ENCODE measurements around the gene TWF1. TPM values are rescaled to one million over a fixed set of nuclear protein-coding genes. Genes with fewer than 3 reads are reported as not detected.

The TWF1 gene
- total and polyA plus RNA-seq, 7 experiments from 2014 or later: 14.2 to 51.2 (median 32.9) TPM

DNA sequence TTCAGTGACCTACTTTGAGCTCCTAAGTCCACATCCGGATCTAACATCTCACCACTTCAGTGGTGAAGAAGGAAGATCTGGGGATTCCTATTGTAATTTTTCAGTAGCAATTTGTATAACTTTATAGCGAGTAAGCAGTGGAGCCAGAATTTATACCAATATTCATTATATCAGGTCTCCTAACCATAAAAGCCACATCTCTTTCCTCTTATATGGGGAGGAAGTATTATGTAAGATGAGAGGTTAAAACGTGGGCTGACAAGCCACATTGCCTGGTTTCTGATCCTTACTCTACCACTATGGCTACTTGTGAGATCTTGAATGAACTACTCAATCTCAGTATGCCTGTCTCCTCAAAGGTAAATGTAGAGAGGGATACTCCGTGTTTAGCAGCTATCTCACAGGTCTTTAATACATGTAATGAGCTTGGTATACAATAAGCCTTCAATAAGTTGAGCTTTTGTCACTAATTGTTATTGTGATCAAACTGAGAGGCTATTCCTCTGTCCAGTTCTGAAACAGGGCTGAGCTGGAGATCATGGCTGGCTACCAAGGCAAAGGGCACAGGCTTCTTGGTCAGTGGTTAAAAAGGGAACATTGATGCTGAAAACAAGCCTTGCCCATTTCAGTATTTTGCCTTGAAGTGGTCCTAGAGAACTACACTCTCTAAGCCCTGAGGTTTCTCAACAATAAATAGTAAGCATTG lies 26.5 kb upstream of the TWF1 start:
- ATAC-seq: peak; percentile 29
- intact Hi-C loops (cut with micrococcal nuclease): loop anchor here (1.0 to 10.0 kb wide), 2 partner anchors 26 to 1892 kb away; partner anchors contain the start of genes ARID2 (in 1 of the 2) and TWF1 (in 1 of the 2)
- Histone ChIP-seq H3K27me3 (ENCODE audit: control insufficient read depth in 2 of 2, insufficient read depth in 2 of 2, low read length in 2 of 2) (no peaks in the 10 kb centered on the region), H3K4me1 (ENCODE audit: control insufficient read depth in 2 of 2, insufficient read depth in 2 of 2, low read length in 2 of 2) (peaks cover 21 to 27% of the 10 kb centered on the region in 2 donors), H3K27ac (ENCODE audit: low read depth, low read length) (no peak overlapping the region), H3K4me3 (ENCODE audit: low read length) (no peak overlapping the region), H3K36me3 (ENCODE audit: control insufficient read depth in 2 of 3, insufficient read depth in 3 of 3, low read length in 3 of 3) (no peaks in the 10 kb centered on the region), H3K9me3 (ENCODE audit: control insufficient read depth in 2 of 3, low read length in 3 of 3) (no peaks in the 10 kb centered on the region)
- Mint-ChIP-seq H3K4me1 (peaks cover 21 to 55% (median 45%) of the 10 kb centered on the region in 7 donors), H3K9me3 (no peaks in the 10 kb centered on the region), H3K27me3 (peaks cover 0 to 55% (median 0%) of the 10 kb centered on the region in 5 donors), H3K27ac (peak overlapping the region in 3 of 9 donors; percentile 12 to 28 (median 13)), H3K36me3 (peaks cover 0 to 2% (median 0%) of the 10 kb centered on the region in 5 donors), H3K4me3 (peak overlapping the region in 7 of 10 donors; percentile 37 to 57 (median 43))
- DNase-seq: peak in 5 of 9 donors; percentile 29 to 35 (median 33)
- ChIA-PET CTCF (interaction anchor here (0.7 kb wide), 1 partner anchor 55 kb away, joined by 3 read pairs; no protein-coding TSS in a partner anchor), POLR2A (interaction anchor here (0.7 to 13.7 kb wide), 5 partner anchors 16 to 75 kb away, joined by 3 to 134 read pairs (median 3); partner anchors contain the start of gene TWF1)

DNA sequence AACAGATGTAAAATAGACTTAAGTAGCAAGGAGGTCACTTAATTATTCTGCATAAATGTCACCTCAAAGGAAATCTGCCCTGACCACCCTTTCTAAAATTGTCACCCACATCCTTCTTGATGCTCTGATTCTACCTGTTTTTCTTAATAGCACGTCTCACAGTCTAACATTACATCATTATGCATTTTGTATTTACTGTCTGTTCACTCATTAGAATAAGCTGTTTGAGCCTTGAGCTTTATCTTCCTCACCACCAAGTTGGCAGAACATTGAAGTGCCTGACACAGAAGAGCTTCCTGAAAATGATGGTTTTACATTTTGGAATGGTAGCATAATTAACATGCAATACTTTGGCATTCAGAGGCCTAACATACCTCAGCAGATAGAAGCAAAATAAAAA lies 21.0 kb upstream of the TWF1 start:
- DNase-seq (no peak), ATAC-seq (no peak)
- no peaks in the 10 kb centered on the region for H3K27me3 ChIP-seq (ENCODE audit: control insufficient read depth in 2 of 2, insufficient read depth in 2 of 2, low read length in 2 of 2)
- ChIA-PET POLR2A (interaction anchor here (1.0 kb wide), 1 partner anchor 66 kb away, joined by 3 read pairs; no protein-coding TSS in a partner anchor), CTCF (interaction anchor here (0.9 kb wide), 1 partner anchor 12 kb away, joined by 3 read pairs; no protein-coding TSS in a partner anchor)
- Mint-ChIP-seq H3K9me3 (no peaks in the 10 kb centered on the region), H3K27ac (no peak overlapping the region), H3K27me3 (peaks cover 0 to 36% (median 0%) of the 10 kb centered on the region in 5 donors), H3K4me3 (no peak overlapping the region), H3K36me3 (no peaks in the 10 kb centered on the region), H3K4me1 (peaks cover 4 to 16% (median 12%) of the 10 kb centered on the region in 7 donors)
- H3K27ac ChIP-seq (ENCODE audit: low read depth, low read length): no peak overlapping the region
- no peak overlapping the region for H3K4me3 ChIP-seq (ENCODE audit: low read length)
- intact Hi-C loops (cut with micrococcal nuclease): no loop called here
- H3K36me3 ChIP-seq (ENCODE audit: control insufficient read depth in 2 of 3, insufficient read depth in 3 of 3, low read length in 3 of 3): no peaks in the 10 kb centered on the region
- no peaks in the 10 kb centered on the region for H3K9me3 ChIP-seq (ENCODE audit: control insufficient read depth in 2 of 3, low read length in 3 of 3)
- H3K4me1 ChIP-seq (ENCODE audit: control insufficient read depth in 2 of 2, insufficient read depth in 2 of 2, low read length in 2 of 2): peaks cover 3 to 6% of the 10 kb centered on the region in 2 donors

DNA sequence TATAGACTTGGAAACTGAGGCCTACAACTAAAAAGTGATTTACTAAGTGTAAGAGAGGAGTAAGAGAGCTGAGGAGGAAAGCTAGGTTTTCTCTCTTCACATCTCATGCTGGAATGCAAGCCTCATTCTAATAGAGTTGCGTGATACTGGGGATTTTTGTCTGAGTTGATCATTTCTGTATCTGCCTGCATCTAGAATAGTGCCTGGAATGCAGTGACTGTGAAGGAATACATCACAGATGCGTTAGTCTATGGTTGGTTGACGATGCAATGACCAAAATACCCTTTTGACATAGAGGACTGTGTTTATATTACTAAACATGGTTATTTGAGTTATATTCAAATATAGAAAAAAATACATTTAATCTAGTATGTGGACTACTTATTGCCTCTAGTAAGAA lies 20.6 kb upstream of the TWF1 start:
- Histone ChIP-seq H3K4me1 (ENCODE audit: control insufficient read depth in 2 of 2, insufficient read depth in 2 of 2, low read length in 2 of 2) (peaks cover 0 to 2% of the 10 kb centered on the region in 2 donors), H3K27ac (ENCODE audit: low read depth, low read length) (no peak overlapping the region), H3K27me3 (ENCODE audit: control insufficient read depth in 2 of 2, insufficient read depth in 2 of 2, low read length in 2 of 2) (no peaks in the 10 kb centered on the region), H3K4me3 (ENCODE audit: low read length) (no peak overlapping the region), H3K36me3 (ENCODE audit: control insufficient read depth in 2 of 3, insufficient read depth in 3 of 3, low read length in 3 of 3) (no peaks in the 10 kb centered on the region), H3K9me3 (ENCODE audit: control insufficient read depth in 2 of 3, low read length in 3 of 3) (no peaks in the 10 kb centered on the region)
- POLR2A ChIA-PET: interaction anchor here (0.6 to 1.0 kb wide), 2 partner anchors 14 to 66 kb away, joined by 3 read pairs; no protein-coding TSS in a partner anchor
- H3K27ac Mint-ChIP-seq: no peak overlapping the region
- no peak for ATAC-seq
- no peak for DNase-seq
- H3K36me3 Mint-ChIP-seq: no peaks in the 10 kb centered on the region
- CTCF ChIA-PET: interaction anchor here (0.9 kb wide), 1 partner anchor 12 kb away, joined by 3 read pairs; no protein-coding TSS in a partner anchor
- peaks cover 0 to 12% (median 7%) of the 10 kb centered on the region in 7 donors for H3K4me1 Mint-ChIP-seq
- intact Hi-C loops (cut with micrococcal nuclease): no loop called here
- no peak overlapping the region for H3K4me3 Mint-ChIP-seq
- H3K27me3 Mint-ChIP-seq: peaks cover 0 to 32% (median 0%) of the 10 kb centered on the region in 5 donors
- H3K9me3 Mint-ChIP-seq: no peaks in the 10 kb centered on the region

DNA sequence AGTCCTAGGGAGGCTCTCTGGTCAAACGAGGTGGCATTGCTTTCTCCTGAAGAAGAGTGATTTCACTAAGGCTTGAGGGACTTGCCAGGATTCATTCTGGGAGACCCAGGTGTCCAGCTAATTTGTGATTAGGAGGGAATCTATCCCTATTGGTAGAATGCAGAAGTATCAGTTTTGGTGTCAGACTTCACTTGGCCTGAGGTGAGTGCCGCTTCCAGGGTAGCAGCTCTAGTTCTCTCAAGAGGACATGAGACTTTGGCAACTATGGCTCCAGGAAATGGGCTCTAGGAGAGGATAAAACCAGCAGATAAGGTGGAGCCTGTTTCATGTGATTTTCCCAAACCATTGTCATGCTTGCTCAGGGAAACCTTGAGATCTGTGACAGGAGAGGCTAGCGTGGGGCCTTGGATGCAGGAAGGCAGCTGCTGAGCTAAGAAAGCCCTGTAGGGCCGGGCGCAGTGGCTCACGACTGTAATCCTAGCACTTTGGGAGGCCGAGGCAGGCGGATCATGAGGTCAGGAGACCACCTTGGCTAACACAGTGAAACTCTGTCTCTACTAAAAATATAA lies 18.2 kb upstream of the TWF1 start:
- Mint-ChIP-seq H3K27me3 (peaks cover 0 to 21% (median 0%) of the 10 kb centered on the region in 5 donors), H3K9me3 (no peaks in the 10 kb centered on the region), H3K4me1 (no peaks in the 10 kb centered on the region), H3K36me3 (no peaks in the 10 kb centered on the region), H3K4me3 (no peak overlapping the region), H3K27ac (no peak overlapping the region)
- Histone ChIP-seq H3K27me3 (ENCODE audit: control insufficient read depth in 2 of 2, insufficient read depth in 2 of 2, low read length in 2 of 2) (no peaks in the 10 kb centered on the region), H3K4me1 (ENCODE audit: control insufficient read depth in 2 of 2, insufficient read depth in 2 of 2, low read length in 2 of 2) (no peaks in the 10 kb centered on the region), H3K36me3 (ENCODE audit: control insufficient read depth in 2 of 3, insufficient read depth in 3 of 3, low read length in 3 of 3) (no peaks in the 10 kb centered on the region), H3K4me3 (ENCODE audit: low read length) (no peak overlapping the region), H3K9me3 (ENCODE audit: control insufficient read depth in 2 of 3, low read length in 3 of 3) (no peaks in the 10 kb centered on the region), H3K27ac (ENCODE audit: low read depth, low read length) (no peak overlapping the region)
- intact Hi-C loops (cut with micrococcal nuclease): no loop called here
- ATAC-seq: no peak
- ChIA-PET POLR2A (interaction anchor here (1.4 kb wide), 1 partner anchor 14 kb away, joined by 4 read pairs; no protein-coding TSS in a partner anchor), CTCF (interaction anchor here (0.8 kb wide), 1 partner anchor 58 kb away, joined by 4 read pairs; no protein-coding TSS in a partner anchor)
- DNase-seq: no peak

DNA sequence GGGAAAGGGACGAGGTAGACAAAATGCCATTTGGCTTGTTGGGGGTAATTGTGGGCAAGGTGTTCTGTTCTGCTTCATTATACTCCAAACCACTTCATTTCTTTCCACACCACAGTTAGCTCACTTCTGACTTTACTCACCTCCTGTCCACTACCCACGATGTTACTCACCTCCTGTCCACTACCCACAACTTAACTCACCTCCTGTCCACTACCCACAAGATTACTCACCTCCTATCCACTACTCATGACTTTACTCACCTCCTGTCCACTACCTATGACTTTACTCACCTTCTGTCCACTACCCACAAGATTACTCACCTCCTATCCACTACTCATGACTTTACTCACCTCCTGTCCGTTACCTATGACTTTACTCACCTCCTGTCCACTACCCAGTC lies 10.1 kb upstream of the TWF1 start:
- CTCF ChIA-PET: no interaction called here
- H3K27ac ChIP-seq (ENCODE audit: low read depth, low read length): no peak overlapping the region
- DNase-seq: no peak
- POLR2A ChIA-PET: interaction anchor here (1.0 to 2.2 kb wide), 5 partner anchors 8 to 19 kb away, joined by 3 to 11 read pairs (median 5); partner anchors contain the start of genes TMEM117 and TWF1
- Mint-ChIP-seq H3K27me3 (peaks cover 0 to 25% (median 0%) of the 10 kb centered on the region in 5 donors), H3K36me3 (no peaks in the 10 kb centered on the region), H3K4me3 (peak overlapping the region in 1 of 10 donors; percentile 49), H3K9me3 (no peaks in the 10 kb centered on the region), H3K27ac (peak overlapping the region in 1 of 9 donors; percentile 26), H3K4me1 (peaks cover 0 to 34% (median 14%) of the 10 kb centered on the region in 7 donors)
- peaks cover 0 to under 1% of the 10 kb centered on the region in 2 donors for H3K4me1 ChIP-seq (ENCODE audit: control insufficient read depth in 2 of 2, insufficient read depth in 2 of 2, low read length in 2 of 2)
- intact Hi-C loops (cut with micrococcal nuclease): no loop called here
- H3K4me3 ChIP-seq (ENCODE audit: low read length): no peak overlapping the region
- no peaks in the 10 kb centered on the region for H3K36me3 ChIP-seq (ENCODE audit: control insufficient read depth in 2 of 3, insufficient read depth in 3 of 3, low read length in 3 of 3)
- no peak for ATAC-seq
- no peaks in the 10 kb centered on the region for H3K27me3 ChIP-seq (ENCODE audit: control insufficient read depth in 2 of 2, insufficient read depth in 2 of 2, low read length in 2 of 2)
- no peaks in the 10 kb centered on the region for H3K9me3 ChIP-seq (ENCODE audit: control insufficient read depth in 2 of 3, low read length in 3 of 3)

DNA sequence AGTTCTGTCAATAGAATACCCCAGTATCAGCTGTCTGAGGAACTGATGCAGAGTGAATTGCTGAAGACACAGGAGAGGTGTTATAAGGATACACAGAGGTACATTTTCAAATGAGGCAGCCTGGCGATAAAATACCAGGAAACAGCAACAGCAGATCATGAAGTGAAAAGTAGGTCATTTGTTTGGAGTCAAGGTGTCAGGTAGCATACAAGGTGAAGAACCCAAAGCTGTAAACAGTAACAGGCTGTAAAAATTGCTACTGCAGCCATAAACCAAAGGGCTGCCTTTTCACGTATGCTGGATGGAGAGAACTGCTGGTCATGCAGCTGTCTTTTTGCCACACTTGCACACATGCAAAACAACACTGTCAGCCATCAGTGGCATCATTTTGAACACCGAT lies 9.3 kb upstream of the TWF1 start:
- ATAC-seq: no peak
- no peak overlapping the region for H3K4me3 ChIP-seq (ENCODE audit: low read length)
- no peaks in the 10 kb centered on the region for H3K36me3 ChIP-seq (ENCODE audit: control insufficient read depth in 2 of 3, insufficient read depth in 3 of 3, low read length in 3 of 3)
- ChIA-PET POLR2A (interaction anchor here (1.0 to 2.1 kb wide), 2 partner anchors 17 to 20 kb away, joined by 3 to 9 read pairs; partner anchors contain the start of gene TMEM117), CTCF (no interaction called here)
- Mint-ChIP-seq H3K4me1 (peaks cover 0 to 40% (median 20%) of the 10 kb centered on the region in 7 donors), H3K9me3 (no peaks in the 10 kb centered on the region), H3K27me3 (peaks cover 0 to 24% (median 0%) of the 10 kb centered on the region in 5 donors), H3K27ac (no peak overlapping the region), H3K36me3 (no peaks in the 10 kb centered on the region), H3K4me3 (peak overlapping the region in 1 of 10 donors; percentile 6)
- intact Hi-C loops (cut with micrococcal nuclease): no loop called here
- H3K9me3 ChIP-seq (ENCODE audit: control insufficient read depth in 2 of 3, low read length in 3 of 3): no peaks in the 10 kb centered on the region
- no peak overlapping the region for H3K27ac ChIP-seq (ENCODE audit: low read depth, low read length)
- no peak for DNase-seq
- no peaks in the 10 kb centered on the region for H3K27me3 ChIP-seq (ENCODE audit: control insufficient read depth in 2 of 2, insufficient read depth in 2 of 2, low read length in 2 of 2)
- peaks cover 0 to 4% of the 10 kb centered on the region in 2 donors for H3K4me1 ChIP-seq (ENCODE audit: control insufficient read depth in 2 of 2, insufficient read depth in 2 of 2, low read length in 2 of 2)

Data from naive thymus-derived CD4-positive, alpha-beta T cell (primary cell).